GM23338 (cell line): ENCODE measurements around the gene TCEAL3. TPM values are rescaled to one million over a fixed set of nuclear protein-coding genes. Genes with fewer than 3 reads are reported as not detected.

ENCODE experiments used
- ATAC-seq: fragments of 200-7000 bp; cut with Tn5 transposase; 3 replicates; pipeline ENCODE4 v1.9.1; 2020
- DNase-seq: peaks from one replicate; pipeline ENCODE4 v3.0.0-alpha.2; 2015; ENCODE audit warnings: low spot score
- H2AFZ ChIP-seq: fragments of 200-600 bp; sonication (generic); 2 replicates; pipeline ENCODE4 v1.8.0; 2016; ENCODE audit warnings: antibody characterized with exemption, mild to moderate bottlenecking, moderate library complexity
- H3F3A ChIP-seq: fragments of 200-600 bp; sonication (generic); replicated peaks from 2 replicates; pipeline ENCODE4 v1.8.0; 2017; ENCODE audit warnings: antibody characterized with exemption, mixed run types, low read depth
- H3K27ac ChIP-seq: fragments of 200-600 bp; sonication (generic); 2 replicates; pipeline ENCODE4 v1.6.1; 2016; ENCODE audit warnings: low read depth
- H3K27me3 ChIP-seq: fragments of 200-600 bp; sonication (generic); 2 replicates; pipeline ENCODE4 v1.8.0; 2016; ENCODE audit warnings: mild to moderate bottlenecking, mixed run types, moderate library complexity; ENCODE audit not compliant: insufficient read depth
- H3K36me3 ChIP-seq: fragments of 200-600 bp; sonication (generic); 2 replicates; pipeline ENCODE4 v1.8.0; 2016; ENCODE audit warnings: mild to moderate bottlenecking; ENCODE audit not compliant: insufficient read depth
- H3K4me1 ChIP-seq: fragments of 200-600 bp; sonication (generic); 2 replicates; pipeline ENCODE4 v1.8.0; 2016; ENCODE audit warnings: mild to moderate bottlenecking, moderate library complexity; ENCODE audit not compliant: insufficient read depth
- H3K4me2 ChIP-seq: fragments of 200-600 bp; sonication (generic); 2 replicates; pipeline ENCODE4 v1.7.1; 2017; ENCODE audit warnings: mixed run types
- H3K4me3 ChIP-seq: fragments of 200-600 bp; sonication (generic); 2 replicates; pipeline ENCODE4 v1.6.1; 2016; ENCODE audit warnings: mixed run types
- H3K79me2 ChIP-seq: fragments of 200-600 bp; sonication (generic); replicated peaks from 2 replicates; pipeline ENCODE4 v1.8.0; 2017; ENCODE audit warnings: mild to moderate bottlenecking; ENCODE audit not compliant: insufficient read depth
- H3K9me2 ChIP-seq: fragments of 200-600 bp; sonication (generic); 2 replicates; pipeline ENCODE4 v1.8.0; 2017; ENCODE audit not compliant: insufficient read depth
- H4K20me1 ChIP-seq: fragments of 200-600 bp; sonication (generic); replicated peaks from 2 replicates; pipeline ENCODE4 v1.8.0; 2017; ENCODE audit warnings: mild to moderate bottlenecking; ENCODE audit not compliant: insufficient read depth
- H3K27ac Mint-ChIP-seq: 2 replicates; pipeline ENCODE4 v1.8.0; 2020; ENCODE audit warnings: inconsistent platforms, mild to moderate bottlenecking, moderate library complexity, mixed read lengths
- H3K27me3 Mint-ChIP-seq: 3 replicates; pipeline ENCODE4 v1.8.0; 2022; ENCODE audit warnings: low read depth, mild to moderate bottlenecking, moderate library complexity, mixed read lengths, inconsistent platforms; ENCODE audit not compliant: insufficient read depth, poor library complexity
- H3K36me3 Mint-ChIP-seq: 3 replicates; pipeline ENCODE4 v1.8.0; 2021; ENCODE audit warnings: low read depth, mild to moderate bottlenecking, inconsistent platforms, moderate library complexity, mixed read lengths
- H3K4me1 Mint-ChIP-seq: 3 replicates; pipeline ENCODE4 v1.8.0; 2020; ENCODE audit warnings: mild to moderate bottlenecking, inconsistent platforms, mixed read lengths
- H3K4me3 Mint-ChIP-seq: 3 replicates; pipeline ENCODE4 v1.8.0; 2021; ENCODE audit warnings: moderate library complexity, mild to moderate bottlenecking, inconsistent platforms, mixed read lengths
- H3K9me3 Mint-ChIP-seq: 3 replicates; pipeline ENCODE4 v1.8.0; 2020; ENCODE audit warnings: moderate library complexity, mild to moderate bottlenecking, inconsistent platforms, mixed read lengths
- CREB1 ChIP-seq: fragments of 250-450 bp; sonication (Bioruptor Pico); IDR thresholded peaks from 2 replicates; pipeline ENCODE4 v1.5.0; 2020; ENCODE audit warnings: low read depth, mild to moderate bottlenecking, moderate library complexity
- EZH2phosphoT487 ChIP-seq: fragments of 200-600 bp; sonication (generic); IDR thresholded peaks from one replicate; pipeline ENCODE4 v1.8.1; 2018; ENCODE audit warnings: antibody characterized with exemption; ENCODE audit not compliant: unreplicated experiment
- JUNB ChIP-seq: IDR thresholded peaks from one replicate; pipeline ENCODE4 v1.6.1; 2016; ENCODE audit warnings: antibody characterized with exemption; ENCODE audit not compliant: unreplicated experiment
- NANOG ChIP-seq: IDR thresholded peaks from 2 replicates; pipeline ENCODE4 v1.6.1; 2016; ENCODE audit warnings: antibody characterized with exemption, borderline replicate concordance
- STAT1 ChIP-seq: IDR thresholded peaks from one replicate; pipeline ENCODE4 v1.6.1; 2016; ENCODE audit warnings: antibody characterized with exemption; ENCODE audit not compliant: unreplicated experiment
- ZNF114 ChIP-seq: fragments of 250-450 bp; sonication (Bioruptor Pico); IDR thresholded peaks from 2 replicates; pipeline ENCODE4 v1.5.0; 2020; ENCODE audit warnings: mild to moderate bottlenecking, moderate library complexity
- ZNF331 ChIP-seq: fragments of 250-450 bp; sonication (Bioruptor Pico); IDR thresholded peaks from 2 replicates; pipeline ENCODE4 v1.5.0; 2020; ENCODE audit warnings: low read depth, mild to moderate bottlenecking, moderate library complexity
- polyA plus RNA-seq: library from polyadenylated mRNA; unstranded; fragments of >200 nt; fragmentation: Nextera tagmentation; extraction: Ambion mirVana; gene quantifications from 2 replicates; pipeline ENCODE4 v1.2.1, GENCODE V29; 2016
- total RNA-seq: library from RNA; depleted of rRNA; stranded (reverse); fragments of >200 nt; shearing (Covaris generic); gene quantifications from 2 replicates; pipeline ENCODE4 v1.2.3, GENCODE V29; 2014
- TF ChIP-seq, protein P1 (sequence below): IDR thresholded peaks from one replicate; pipeline ENCODE4 v1.6.1; 2018; ENCODE audit warnings: antibody characterized with exemption; ENCODE audit not compliant: unreplicated experiment
- TF ChIP-seq, protein P2 (sequence below): IDR thresholded peaks from 2 replicates; pipeline ENCODE4 v1.6.1; 2016; ENCODE audit warnings: antibody characterized with exemption
- TF ChIP-seq, protein P3 (sequence below): fragments of 250-450 bp; sonication (Bioruptor Pico); IDR thresholded peaks from 2 replicates; pipeline ENCODE4 v1.5.0; 2020; ENCODE audit warnings: mild to moderate bottlenecking, moderate library complexity
- TF ChIP-seq, protein P4 (sequence below), 2 experiments: fragments of 200-600 bp in 1 of 2; sonication (generic) in 1 of 2; conservative IDR thresholded peaks; 2 replicates each; pipeline versions ENCODE4 v1.5.1 to v1.6.1; 2016 to 2017; ENCODE audit warnings: antibody characterized with exemption in 2 of 2, low read depth in 2 of 2, mild to moderate bottlenecking in 2 of 2, moderate library complexity in 1 of 2

Gene TCEAL3
- total and polyA plus RNA-seq, 2 experiments from 2014 or later = 5.2 to 31.1 TPM

DNA sequence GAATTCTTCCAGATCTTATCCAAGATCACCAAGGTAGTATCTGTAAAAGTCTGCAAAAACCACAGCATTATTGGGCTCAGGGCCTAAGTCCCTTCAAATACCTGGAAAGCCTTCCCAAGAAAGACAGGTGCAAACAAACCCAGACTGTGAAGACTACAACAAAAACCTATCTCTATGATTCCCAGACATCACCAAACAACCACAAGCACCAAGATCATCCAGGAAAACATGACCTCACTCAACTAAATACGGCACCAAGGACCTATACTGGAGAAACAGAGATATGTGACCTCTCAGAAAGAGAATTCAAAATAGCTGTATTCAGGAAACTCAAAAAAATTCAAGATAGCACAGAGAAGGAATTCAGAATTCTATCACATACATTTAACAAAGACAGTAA is 36.4 kb downstream of the TCEAL3 start (continued):
- TF ChIP-seq, protein P1, sequence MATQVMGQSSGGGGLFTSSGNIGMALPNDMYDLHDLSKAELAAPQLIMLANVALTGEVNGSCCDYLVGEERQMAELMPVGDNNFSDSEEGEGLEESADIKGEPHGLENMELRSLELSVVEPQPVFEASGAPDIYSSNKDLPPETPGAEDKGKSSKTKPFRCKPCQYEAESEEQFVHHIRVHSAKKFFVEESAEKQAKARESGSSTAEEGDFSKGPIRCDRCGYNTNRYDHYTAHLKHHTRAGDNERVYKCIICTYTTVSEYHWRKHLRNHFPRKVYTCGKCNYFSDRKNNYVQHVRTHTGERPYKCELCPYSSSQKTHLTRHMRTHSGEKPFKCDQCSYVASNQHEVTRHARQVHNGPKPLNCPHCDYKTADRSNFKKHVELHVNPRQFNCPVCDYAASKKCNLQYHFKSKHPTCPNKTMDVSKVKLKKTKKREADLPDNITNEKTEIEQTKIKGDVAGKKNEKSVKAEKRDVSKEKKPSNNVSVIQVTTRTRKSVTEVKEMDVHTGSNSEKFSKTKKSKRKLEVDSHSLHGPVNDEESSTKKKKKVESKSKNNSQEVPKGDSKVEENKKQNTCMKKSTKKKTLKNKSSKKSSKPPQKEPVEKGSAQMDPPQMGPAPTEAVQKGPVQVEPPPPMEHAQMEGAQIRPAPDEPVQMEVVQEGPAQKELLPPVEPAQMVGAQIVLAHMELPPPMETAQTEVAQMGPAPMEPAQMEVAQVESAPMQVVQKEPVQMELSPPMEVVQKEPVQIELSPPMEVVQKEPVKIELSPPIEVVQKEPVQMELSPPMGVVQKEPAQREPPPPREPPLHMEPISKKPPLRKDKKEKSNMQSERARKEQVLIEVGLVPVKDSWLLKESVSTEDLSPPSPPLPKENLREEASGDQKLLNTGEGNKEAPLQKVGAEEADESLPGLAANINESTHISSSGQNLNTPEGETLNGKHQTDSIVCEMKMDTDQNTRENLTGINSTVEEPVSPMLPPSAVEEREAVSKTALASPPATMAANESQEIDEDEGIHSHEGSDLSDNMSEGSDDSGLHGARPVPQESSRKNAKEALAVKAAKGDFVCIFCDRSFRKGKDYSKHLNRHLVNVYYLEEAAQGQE = no peak
- TF ChIP-seq CREB1 (CRISPR knock-in tag) = no peak
- TF ChIP-seq, protein P2, sequence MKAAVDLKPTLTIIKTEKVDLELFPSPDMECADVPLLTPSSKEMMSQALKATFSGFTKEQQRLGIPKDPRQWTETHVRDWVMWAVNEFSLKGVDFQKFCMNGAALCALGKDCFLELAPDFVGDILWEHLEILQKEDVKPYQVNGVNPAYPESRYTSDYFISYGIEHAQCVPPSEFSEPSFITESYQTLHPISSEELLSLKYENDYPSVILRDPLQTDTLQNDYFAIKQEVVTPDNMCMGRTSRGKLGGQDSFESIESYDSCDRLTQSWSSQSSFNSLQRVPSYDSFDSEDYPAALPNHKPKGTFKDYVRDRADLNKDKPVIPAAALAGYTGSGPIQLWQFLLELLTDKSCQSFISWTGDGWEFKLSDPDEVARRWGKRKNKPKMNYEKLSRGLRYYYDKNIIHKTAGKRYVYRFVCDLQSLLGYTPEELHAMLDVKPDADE = no peak

DNA sequence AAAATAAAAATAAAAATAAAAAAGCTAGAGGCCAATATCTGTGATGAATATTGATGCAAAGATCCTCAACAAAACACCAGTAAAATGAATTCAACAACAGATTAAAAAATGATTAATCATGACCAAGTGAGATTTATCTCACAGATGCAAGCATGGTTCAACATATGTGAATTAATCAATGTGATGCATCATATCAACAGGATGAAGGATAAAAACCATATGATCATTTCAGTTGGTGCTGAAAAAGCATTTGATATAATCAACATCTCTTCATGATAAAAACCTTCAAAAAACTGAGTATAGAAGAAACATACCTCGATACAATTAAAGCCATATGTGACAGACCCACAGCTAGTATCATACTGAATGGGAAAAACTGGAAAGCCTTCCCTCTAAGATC is 39.9 kb downstream of the TCEAL3 start:
- Histone ChIP-seq H3F3A (no peaks in the 10 kb centered on the region), H3K36me3 (no peaks in the 10 kb centered on the region), H3K4me1 (no peaks in the 10 kb centered on the region), H3K9me2 (no peaks in the 10 kb centered on the region), H3K27me3 (no peaks in the 10 kb centered on the region), H3K79me2 (no peaks in the 10 kb centered on the region), H3K4me3 (no peak overlapping the region), H4K20me1 (no peaks in the 10 kb centered on the region), H2AFZ (no peak overlapping the region), H3K4me2 (no peak overlapping the region), H3K27ac (no peak overlapping the region)
- no peak for ATAC-seq
- H3K4me1 Mint-ChIP-seq = no peaks in the 10 kb centered on the region
- no peaks in the 10 kb centered on the region; the same call in 2 of the 3 replicates for H3K9me3 Mint-ChIP-seq
- H3K4me3 Mint-ChIP-seq = no peak overlapping the region
- H3K27ac Mint-ChIP-seq = no peak overlapping the region
- no peak for TF ChIP-seq NANOG
- TF ChIP-seq, protein P3, sequence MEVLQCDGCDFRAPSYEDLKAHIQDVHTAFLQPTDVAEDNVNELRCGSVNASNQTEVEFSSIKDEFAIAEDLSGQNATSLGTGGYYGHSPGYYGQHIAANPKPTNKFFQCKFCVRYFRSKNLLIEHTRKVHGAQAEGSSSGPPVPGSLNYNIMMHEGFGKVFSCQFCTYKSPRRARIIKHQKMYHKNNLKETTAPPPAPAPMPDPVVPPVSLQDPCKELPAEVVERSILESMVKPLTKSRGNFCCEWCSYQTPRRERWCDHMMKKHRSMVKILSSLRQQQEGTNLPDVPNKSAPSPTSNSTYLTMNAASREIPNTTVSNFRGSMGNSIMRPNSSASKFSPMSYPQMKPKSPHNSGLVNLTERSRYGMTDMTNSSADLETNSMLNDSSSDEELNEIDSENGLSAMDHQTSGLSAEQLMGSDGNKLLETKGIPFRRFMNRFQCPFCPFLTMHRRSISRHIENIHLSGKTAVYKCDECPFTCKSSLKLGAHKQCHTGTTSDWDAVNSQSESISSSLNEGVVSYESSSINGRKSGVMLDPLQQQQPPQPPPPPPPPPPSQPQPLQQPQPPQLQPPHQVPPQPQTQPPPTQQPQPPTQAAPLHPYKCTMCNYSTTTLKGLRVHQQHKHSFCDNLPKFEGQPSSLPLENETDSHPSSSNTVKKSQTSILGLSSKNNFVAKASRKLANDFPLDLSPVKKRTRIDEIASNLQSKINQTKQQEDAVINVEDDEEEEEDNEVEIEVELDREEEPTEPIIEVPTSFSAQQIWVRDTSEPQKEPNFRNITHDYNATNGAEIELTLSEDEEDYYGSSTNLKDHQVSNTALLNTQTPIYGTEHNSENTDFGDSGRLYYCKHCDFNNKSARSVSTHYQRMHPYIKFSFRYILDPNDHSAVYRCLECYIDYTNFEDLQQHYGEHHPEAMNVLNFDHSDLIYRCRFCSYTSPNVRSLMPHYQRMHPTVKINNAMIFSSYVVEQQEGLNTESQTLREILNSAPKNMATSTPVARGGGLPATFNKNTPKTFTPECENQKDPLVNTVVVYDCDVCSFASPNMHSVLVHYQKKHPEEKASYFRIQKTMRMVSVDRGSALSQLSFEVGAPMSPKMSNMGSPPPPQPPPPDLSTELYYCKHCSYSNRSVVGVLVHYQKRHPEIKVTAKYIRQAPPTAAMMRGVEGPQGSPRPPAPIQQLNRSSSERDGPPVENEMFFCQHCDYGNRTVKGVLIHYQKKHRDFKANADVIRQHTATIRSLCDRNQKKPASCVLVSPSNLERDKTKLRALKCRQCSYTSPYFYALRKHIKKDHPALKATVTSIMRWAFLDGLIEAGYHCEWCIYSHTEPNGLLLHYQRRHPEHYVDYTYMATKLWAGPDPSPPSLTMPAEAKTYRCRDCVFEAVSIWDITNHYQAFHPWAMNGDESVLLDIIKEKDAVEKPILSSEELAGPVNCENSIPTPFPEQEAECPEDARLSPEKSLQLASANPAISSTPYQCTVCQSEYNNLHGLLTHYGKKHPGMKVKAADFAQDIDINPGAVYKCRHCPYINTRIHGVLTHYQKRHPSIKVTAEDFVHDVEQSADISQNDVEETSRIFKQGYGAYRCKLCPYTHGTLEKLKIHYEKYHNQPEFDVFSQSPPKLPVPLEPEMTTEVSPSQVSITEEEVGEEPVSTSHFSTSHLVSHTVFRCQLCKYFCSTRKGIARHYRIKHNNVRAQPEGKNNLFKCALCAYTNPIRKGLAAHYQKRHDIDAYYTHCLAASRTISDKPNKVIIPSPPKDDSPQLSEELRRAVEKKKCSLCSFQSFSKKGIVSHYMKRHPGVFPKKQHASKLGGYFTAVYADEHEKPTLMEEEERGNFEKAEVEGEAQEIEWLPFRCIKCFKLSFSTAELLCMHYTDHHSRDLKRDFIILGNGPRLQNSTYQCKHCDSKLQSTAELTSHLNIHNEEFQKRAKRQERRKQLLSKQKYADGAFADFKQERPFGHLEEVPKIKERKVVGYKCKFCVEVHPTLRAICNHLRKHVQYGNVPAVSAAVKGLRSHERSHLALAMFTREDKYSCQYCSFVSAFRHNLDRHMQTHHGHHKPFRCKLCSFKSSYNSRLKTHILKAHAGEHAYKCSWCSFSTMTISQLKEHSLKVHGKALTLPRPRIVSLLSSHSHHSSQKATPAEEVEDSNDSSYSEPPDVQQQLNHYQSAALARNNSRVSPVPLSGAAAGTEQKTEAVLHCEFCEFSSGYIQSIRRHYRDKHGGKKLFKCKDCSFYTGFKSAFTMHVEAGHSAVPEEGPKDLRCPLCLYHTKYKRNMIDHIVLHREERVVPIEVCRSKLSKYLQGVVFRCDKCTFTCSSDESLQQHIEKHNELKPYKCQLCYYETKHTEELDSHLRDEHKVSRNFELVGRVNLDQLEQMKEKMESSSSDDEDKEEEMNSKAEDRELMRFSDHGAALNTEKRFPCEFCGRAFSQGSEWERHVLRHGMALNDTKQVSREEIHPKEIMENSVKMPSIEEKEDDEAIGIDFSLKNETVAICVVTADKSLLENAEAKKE (CRISPR knock-in tag) = no peak
- TF ChIP-seq, protein P2 = no peak
- no peak for TF ChIP-seq EZH2phosphoT487
- no peak for TF ChIP-seq ZNF331 (CRISPR knock-in tag)
- no peak for TF ChIP-seq JUNB
- no peak for TF ChIP-seq ZNF114 (CRISPR knock-in tag)
- TF ChIP-seq STAT1 = no peak
- TF ChIP-seq, protein P4, sequence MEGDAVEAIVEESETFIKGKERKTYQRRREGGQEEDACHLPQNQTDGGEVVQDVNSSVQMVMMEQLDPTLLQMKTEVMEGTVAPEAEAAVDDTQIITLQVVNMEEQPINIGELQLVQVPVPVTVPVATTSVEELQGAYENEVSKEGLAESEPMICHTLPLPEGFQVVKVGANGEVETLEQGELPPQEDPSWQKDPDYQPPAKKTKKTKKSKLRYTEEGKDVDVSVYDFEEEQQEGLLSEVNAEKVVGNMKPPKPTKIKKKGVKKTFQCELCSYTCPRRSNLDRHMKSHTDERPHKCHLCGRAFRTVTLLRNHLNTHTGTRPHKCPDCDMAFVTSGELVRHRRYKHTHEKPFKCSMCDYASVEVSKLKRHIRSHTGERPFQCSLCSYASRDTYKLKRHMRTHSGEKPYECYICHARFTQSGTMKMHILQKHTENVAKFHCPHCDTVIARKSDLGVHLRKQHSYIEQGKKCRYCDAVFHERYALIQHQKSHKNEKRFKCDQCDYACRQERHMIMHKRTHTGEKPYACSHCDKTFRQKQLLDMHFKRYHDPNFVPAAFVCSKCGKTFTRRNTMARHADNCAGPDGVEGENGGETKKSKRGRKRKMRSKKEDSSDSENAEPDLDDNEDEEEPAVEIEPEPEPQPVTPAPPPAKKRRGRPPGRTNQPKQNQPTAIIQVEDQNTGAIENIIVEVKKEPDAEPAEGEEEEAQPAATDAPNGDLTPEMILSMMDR (conservative IDR thresholded peaks at IDR 0.05; ENCODE audit: low read depth in 2 of 2) = no peak
- peaks cover under 1% of the 10 kb centered on the region for H3K27me3 Mint-ChIP-seq
- no peak for DNase-seq
- no peaks in the 10 kb centered on the region for H3K36me3 Mint-ChIP-seq
